HG03095 (cell line): Measurements from ENCODE around the gene GARIN5B.
A peak's percentile ranks its signal among the peaks of the same experiment; 100 is the strongest.
"Not testable (repeated sequence)": the region's sequence is repeated elsewhere in the genome, so short reads cannot be mapped to it uniquely, and the experiment has no call there.

ENCODE experiments used
- ATAC-seq: cut with Tn5 transposase; IDR thresholded peaks from one replicate; pipeline ENCODE4 v1.9.1; 2021; ENCODE audit warnings: moderate library complexity; ENCODE audit not compliant: unreplicated experiment

GARIN5B gene

GRCh38 chr19:55352040-55352439 lies 11.0 kb downstream of the GARIN5B start:
- no peak for ATAC-seq

GRCh38 chr19:55350620-55351315 lies 12.3 kb downstream of the GARIN5B start:
- no peak for ATAC-seq

- no peak for ATAC-seq
Measured at GRCh38 chr19:55348317-55349034, 14.6 kb downstream of the GARIN5B start.

- no peak for ATAC-seq
Measured at GRCh38 chr19:55347442-55348009, 15.5 kb downstream of the GARIN5B start.

GRCh38 chr19:55346725-55347441 lies 16.2 kb downstream of the GARIN5B start:
- no peak for ATAC-seq

- ATAC-seq, result no peak
Measured at GRCh38 chr19:55345818-55346724, 17.0 kb downstream of the GARIN5B start.

GRCh38 chr19:55345101-55345817 lies 17.8 kb downstream of the GARIN5B start:
- no peak for ATAC-seq

- ATAC-seq, result no peak
Measured at GRCh38 chr19:55344444-55344843, 18.6 kb downstream of the GARIN5B start.

GRCh38 chr19:55341595-55342531 lies 21.2 kb downstream of the GARIN5B start:
- ATAC-seq, result no peak

GRCh38 chr19:55341171-55341588 lies 21.9 kb downstream of the GARIN5B start:
- no peak for ATAC-seq

GRCh38 chr19:55340784-55341147 lies 22.3 kb downstream of the GARIN5B start:
- ATAC-seq, result no peak

GRCh38 chr19:55339889-55340783 lies 22.9 kb downstream of the GARIN5B start:
- ATAC-seq, result no peak

- ATAC-seq, result peak; percentile 74
Measured at GRCh38 chr19:55339105-55339888, 23.8 kb downstream of the GARIN5B start, which contains the start of gene KMT5C. Gene KMT5C (plus strand): TSS chr19:55339876. CDS start chr19:55341937, 2,061 bp downstream.

- ATAC-seq, result no peak
Measured at GRCh38 chr19:55336101-55336500, 27.0 kb downstream of the GARIN5B start.

GRCh38 chr19:55333870-55334269 lies 29.2 kb downstream of the GARIN5B start:
- ATAC-seq, result no peak

- ATAC-seq, result not testable (repeated sequence)
Measured at GRCh38 chr19:55329791-55330190, 33.3 kb downstream of the GARIN5B start.
